DOHH2 (cell line): ENCODE measurements around the gene ADAM11.

Experiments
- H3F3A ChIP-seq: fragments of 200-600 bp; sonication (generic), shearing (Covaris generic); 2 replicates; pipeline ENCODE4 v1.6.0; 2016; ENCODE audit warnings: antibody characterized with exemption, mild to moderate bottlenecking; ENCODE audit not compliant: control insufficient read depth, insufficient read depth
- H3K27ac ChIP-seq: fragments of 200-600 bp; sonication (generic); 2 replicates; pipeline ENCODE4 v1.5.1; 2014; ENCODE audit warnings: low read depth, mild to moderate bottlenecking, low read length, moderate library complexity
- H3K27me3 ChIP-seq: fragments of 200-600 bp; sonication (generic); 2 replicates; pipeline ENCODE4 v1.6.1; 2014; ENCODE audit warnings: mild to moderate bottlenecking, low read length, mixed read lengths; ENCODE audit not compliant: control insufficient read depth
- H3K36me3 ChIP-seq: fragments of 200-600 bp; sonication (generic); 2 replicates; pipeline ENCODE4 v1.6.1; 2014; ENCODE audit warnings: mild to moderate bottlenecking, low read length, moderate library complexity, mixed read lengths; ENCODE audit not compliant: control insufficient read depth
- H3K4me1 ChIP-seq: fragments of 200-600 bp; sonication (generic); 2 replicates; pipeline ENCODE4 v1.6.1; 2014; ENCODE audit warnings: mild to moderate bottlenecking, low read length, mixed read lengths; ENCODE audit not compliant: control insufficient read depth
- H3K4me2 ChIP-seq: fragments of 200-600 bp; sonication (generic); 2 replicates; pipeline ENCODE4 v1.6.0; 2014; ENCODE audit warnings: mild to moderate bottlenecking, low read length, moderate library complexity
- H3K4me3 ChIP-seq: fragments of 200-600 bp; sonication (generic); 2 replicates; pipeline ENCODE4 v1.5.1; 2014; ENCODE audit warnings: mild to moderate bottlenecking, low read length, mixed read lengths
- H3K79me2 ChIP-seq: fragments of 200-600 bp; sonication (generic); 2 replicates; pipeline ENCODE4 v1.6.1; 2014; ENCODE audit warnings: mild to moderate bottlenecking, low read length, mixed read lengths; ENCODE audit not compliant: control insufficient read depth
- H3K9me2 ChIP-seq: fragments of 200-600 bp; sonication (generic); replicated peaks from 2 replicates; pipeline ENCODE4 v1.6.1; 2014; ENCODE audit warnings: mild to moderate bottlenecking, low read length, mixed read lengths; ENCODE audit not compliant: control insufficient read depth
- H3K9me3 ChIP-seq: fragments of 200-600 bp; sonication (generic); 2 replicates; pipeline ENCODE4 v1.6.1; 2014; ENCODE audit warnings: antibody characterized with exemption, low read length, mixed read lengths; ENCODE audit not compliant: control insufficient read depth, insufficient read depth
- H4K20me1 ChIP-seq: fragments of 200-600 bp; sonication (generic); 2 replicates; pipeline ENCODE4 v1.6.0; 2014; ENCODE audit warnings: low read depth, mild to moderate bottlenecking, antibody characterized with exemption, low read length, moderate library complexity; ENCODE audit not compliant: control insufficient read depth, insufficient read depth
- CTCF ChIP-seq: fragments of 200-600 bp; sonication (generic); IDR thresholded peaks from one replicate; pipeline ENCODE4 v1.5.1; 2014; ENCODE audit warnings: antibody characterized with exemption, mild to moderate bottlenecking, low read depth, low read length; ENCODE audit not compliant: poor library complexity, severe bottlenecking
- EZH2phosphoT487 ChIP-seq: fragments of 200-600 bp; sonication (generic); IDR thresholded peaks from 2 replicates; pipeline ENCODE4 v1.6.1; 2017; ENCODE audit warnings: borderline replicate concordance, mild to moderate bottlenecking, antibody characterized with exemption, low read length, moderate library complexity, mixed read lengths

Gene ADAM11

DNA sequence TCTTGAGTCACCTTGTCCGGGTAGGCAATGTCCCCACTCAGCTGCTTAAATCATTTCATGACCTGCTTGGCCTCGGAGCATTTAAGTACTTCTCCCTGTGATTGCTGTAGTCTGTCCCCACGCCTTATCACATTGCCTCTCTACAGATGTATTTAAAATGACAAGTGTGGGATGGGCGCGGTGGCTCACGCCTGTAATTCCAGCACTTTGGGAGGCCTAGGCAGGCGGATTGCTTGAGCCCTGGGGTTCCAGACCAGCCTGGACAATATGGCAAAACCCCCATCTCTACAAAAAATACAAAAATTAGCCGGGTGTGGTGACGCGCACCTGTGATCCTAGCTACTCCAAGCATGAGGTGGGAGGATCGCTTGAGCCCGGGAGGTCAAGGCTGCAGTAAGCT, 72.6 kb downstream of the ADAM11 start:
- Histone ChIP-seq H4K20me1 (no peaks in the 10 kb centered on the region), H3K36me3 (peaks cover 4% of the 10 kb centered on the region), H3K4me2 (no peak overlapping the region), H3K4me1 (peaks cover 28% of the 10 kb centered on the region), H3F3A (peaks cover 12% of the 10 kb centered on the region), H3K27ac (no peak overlapping the region), H3K4me3 (no peak overlapping the region), H3K79me2 (peaks cover 36% of the 10 kb centered on the region), H3K9me2 (no peaks in the 10 kb centered on the region), H3K9me3 (no peaks in the 10 kb centered on the region), H3K27me3 (peaks cover 9% of the 10 kb centered on the region)
- TF ChIP-seq EZH2phosphoT487 (no peak), CTCF (no peak)
